Stimulated activated effector memory CD8-positive, alpha-beta T cell treated with anti-CD3 and anti-CD28 coated beads, Interleukin-12 subunit alpha, Interleukin-12 subunit beta, amount 100 ng/mL, for 72 hours (primary cell): ENCODE results near the gene CBR3.
"Not testable (repeated sequence)": the region's sequence is repeated elsewhere in the genome, so short reads cannot be mapped to it uniquely, and the experiment has no call there.

ENCODE experiments used
- ATAC-seq: fragments of 150-1000 bp; cut with Tn5 transposase; 2 replicates; pipeline ENCODE4 v1.10.0; 2021
- DNase-seq, 2 donors: peaks; one replicate each; pipeline ENCODE4 v3.0.0; 2021 to 2022; ENCODE audit warnings: low spot score in 2 of 2
- H3K27ac Mint-ChIP-seq: one replicate; pipeline ENCODE4 v1.8.0; 2022; ENCODE audit warnings: mild to moderate bottlenecking, mixed read lengths
- H3K36me3 Mint-ChIP-seq: one replicate; pipeline ENCODE4 v1.8.0; 2022; ENCODE audit warnings: mild to moderate bottlenecking, mixed read lengths
- H3K4me1 Mint-ChIP-seq: one replicate; pipeline ENCODE4 v1.8.0; 2022; ENCODE audit warnings: mixed read lengths
- H3K4me3 Mint-ChIP-seq: one replicate; pipeline ENCODE4 v1.8.0; 2022; ENCODE audit warnings: mild to moderate bottlenecking, mixed read lengths
- H3K9me3 Mint-ChIP-seq: one replicate; pipeline ENCODE4 v1.8.0; 2022; ENCODE audit warnings: mixed read lengths

The CBR3 gene

DNA sequence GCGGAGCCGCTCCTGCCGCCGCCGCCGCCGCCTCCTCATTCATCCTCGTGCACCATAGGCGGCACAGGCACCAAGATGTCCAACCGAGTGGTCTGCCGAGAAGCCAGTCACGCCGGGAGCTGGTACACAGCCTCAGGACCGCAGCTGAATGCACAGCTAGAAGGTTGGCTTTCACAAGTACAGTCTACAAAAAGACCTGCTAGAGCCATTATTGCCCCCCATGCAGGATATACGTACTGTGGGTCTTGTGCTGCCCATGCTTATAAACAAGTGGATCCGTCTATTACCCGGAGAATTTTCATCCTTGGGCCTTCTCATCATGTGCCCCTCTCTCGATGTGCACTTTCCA, 4.5 kb upstream of the CBR3 start:
- not testable (repeated sequence) for ATAC-seq, H3K36me3 Mint-ChIP-seq, H3K9me3 Mint-ChIP-seq
- H3K27ac Mint-ChIP-seq, result peak overlapping the region; percentile 88
- peaks cover 25% of the 10 kb centered on the region for H3K4me1 Mint-ChIP-seq
- peak overlapping the region; percentile 80 for H3K4me3 Mint-ChIP-seq
- peak in 1 of 2 donors; percentile 58 for DNase-seq

GRCh38 chr21:36130839-36131238, 4.0 kb upstream of the CBR3 start:
- H3K9me3 Mint-ChIP-seq, ATAC-seq, H3K36me3 Mint-ChIP-seq, DNase-seq, H3K27ac Mint-ChIP-seq: not testable (repeated sequence)
- H3K4me1 Mint-ChIP-seq, result peaks cover 26% of the 10 kb centered on the region
- H3K4me3 Mint-ChIP-seq, result peak overlapping the region; percentile 80

GRCh38 chr21:36132696-36133095, 2.2 kb upstream of the CBR3 start:
- Mint-ChIP-seq H3K27ac (no peak overlapping the region), H3K9me3 (no peaks in the 10 kb centered on the region), H3K4me3 (no peak overlapping the region), H3K36me3 (no peaks in the 10 kb centered on the region), H3K4me1 (peaks cover 34% of the 10 kb centered on the region)
- DNase-seq (no peak), ATAC-seq (no peak)

GRCh38 chr21:36135391-36136102, 668 bp downstream of the CBR3 start:
- ATAC-seq (peak; percentile 88), DNase-seq (peak in 1 of 2 donors; percentile 82)
- Mint-ChIP-seq H3K9me3 (no peaks in the 10 kb centered on the region), H3K4me3 (peak overlapping the region; percentile 89), H3K36me3 (peaks cover 17% of the 10 kb centered on the region), H3K4me1 (peaks cover 23% of the 10 kb centered on the region), H3K27ac (peak overlapping the region; percentile 84)

GRCh38 chr21:36139791-36140190, 4.9 kb downstream of the CBR3 start:
- Mint-ChIP-seq H3K36me3 (peaks cover 36% of the 10 kb centered on the region), H3K4me1 (peaks cover 17% of the 10 kb centered on the region)
- DNase-seq, H3K4me3 Mint-ChIP-seq, ATAC-seq, H3K9me3 Mint-ChIP-seq, H3K27ac Mint-ChIP-seq: not testable (repeated sequence)

DNA sequence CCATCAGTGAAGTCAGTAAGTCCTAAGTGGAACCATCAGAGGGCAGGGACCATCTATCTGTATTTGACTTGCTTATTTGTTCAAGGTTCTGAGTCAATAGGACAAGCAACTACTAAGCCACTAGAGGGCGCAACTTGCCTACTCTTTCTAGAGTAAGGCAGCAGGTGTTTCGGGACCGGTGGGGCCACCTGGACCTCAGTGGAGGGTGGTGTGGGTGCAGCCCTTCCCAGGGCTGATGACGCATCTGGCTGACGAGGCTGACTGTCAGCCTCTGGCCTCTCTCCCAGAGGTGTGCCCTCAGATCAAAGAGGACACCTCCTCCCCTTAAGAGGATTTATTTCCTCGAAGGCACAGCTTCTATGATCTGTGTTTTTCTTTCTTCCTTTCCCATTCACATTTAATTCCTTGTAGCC, 6.6 kb downstream of the CBR3 start:
- H3K27ac Mint-ChIP-seq, result no peak overlapping the region
- H3K4me3 Mint-ChIP-seq, result no peak overlapping the region
- ATAC-seq, result peak; percentile 97
- H3K9me3 Mint-ChIP-seq, result no peaks in the 10 kb centered on the region
- peak; percentile 66 to 86 for DNase-seq
- H3K4me1 Mint-ChIP-seq, result peaks cover 16% of the 10 kb centered on the region
- H3K36me3 Mint-ChIP-seq, result peaks cover 42% of the 10 kb centered on the region

DNA sequence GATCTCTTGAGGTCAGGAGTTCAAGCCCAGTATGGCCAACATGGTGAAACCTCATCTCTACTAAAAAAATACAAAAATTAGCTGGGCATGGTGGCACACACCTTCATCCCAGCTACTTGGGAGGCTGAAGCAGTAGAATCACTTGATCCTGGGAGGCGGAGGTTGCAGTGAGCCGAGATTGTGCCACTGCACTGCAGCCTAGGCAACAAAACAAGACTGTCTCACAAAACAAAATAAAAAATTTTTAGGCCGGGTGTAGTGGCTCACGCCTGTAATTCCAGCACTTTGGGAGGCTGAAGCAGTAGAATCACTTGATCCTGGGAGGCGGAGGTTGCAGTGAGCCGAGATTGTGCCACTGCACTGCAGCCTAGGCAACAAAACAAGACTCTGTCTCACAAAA, 9.4 kb downstream of the CBR3 start:
- Mint-ChIP-seq H3K36me3 (peaks cover 32% of the 10 kb centered on the region), H3K4me1 (peaks cover 15% of the 10 kb centered on the region)
- not testable (repeated sequence) for ATAC-seq, H3K4me3 Mint-ChIP-seq, H3K9me3 Mint-ChIP-seq, DNase-seq, H3K27ac Mint-ChIP-seq

- Mint-ChIP-seq H3K4me3 (no peak overlapping the region), H3K27ac (no peak overlapping the region), H3K36me3 (peaks cover 26% of the 10 kb centered on the region), H3K9me3 (no peaks in the 10 kb centered on the region), H3K4me1 (peaks cover 20% of the 10 kb centered on the region)
- ATAC-seq (no peak), DNase-seq (no peak)
Measured at GRCh38 chr21:36145259-36145658, 10.4 kb downstream of the CBR3 start.

- H3K27ac Mint-ChIP-seq, result no peak overlapping the region
- no peaks in the 10 kb centered on the region for H3K9me3 Mint-ChIP-seq
- H3K4me3 Mint-ChIP-seq, result no peak overlapping the region
- ATAC-seq (no peak), DNase-seq (no peak)
- peaks cover 7% of the 10 kb centered on the region for H3K36me3 Mint-ChIP-seq
- H3K4me1 Mint-ChIP-seq, result peaks cover 15% of the 10 kb centered on the region
Measured at GRCh38 chr21:36147911-36148310, 13.0 kb downstream of the CBR3 start.

DNA sequence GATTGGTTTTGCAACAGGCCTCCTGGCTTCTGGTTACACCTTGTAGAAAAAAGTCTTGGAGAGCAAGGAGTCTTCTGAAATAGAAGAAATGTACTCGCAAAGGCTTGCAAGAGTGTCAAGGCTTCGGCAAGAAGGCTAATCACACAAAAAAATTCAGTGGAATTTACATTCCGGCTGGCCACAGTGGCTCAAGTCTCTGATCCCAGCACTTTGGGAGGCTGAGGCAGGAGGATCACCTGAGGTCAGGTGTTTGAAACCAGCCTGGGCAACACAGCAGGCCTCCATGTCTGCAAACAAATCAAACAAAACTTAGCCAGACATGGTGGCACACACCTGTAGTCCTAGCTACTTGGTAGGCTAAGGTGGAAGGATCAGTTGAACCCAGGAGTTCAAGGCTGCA, 14.0 kb downstream of the CBR3 start:
- no peaks in the 10 kb centered on the region for H3K9me3 Mint-ChIP-seq
- ATAC-seq (no peak), DNase-seq (no peak)
- H3K4me1 Mint-ChIP-seq, result peaks cover 21% of the 10 kb centered on the region
- H3K27ac Mint-ChIP-seq, result no peak overlapping the region
- no peak overlapping the region for H3K4me3 Mint-ChIP-seq
- peaks cover 7% of the 10 kb centered on the region for H3K36me3 Mint-ChIP-seq

- DNase-seq, result no peak
- Mint-ChIP-seq H3K27ac (peak overlapping the region; percentile 75), H3K4me3 (no peak overlapping the region), H3K4me1 (peaks cover 21% of the 10 kb centered on the region), H3K9me3 (no peaks in the 10 kb centered on the region), H3K36me3 (peaks cover 7% of the 10 kb centered on the region)
- no peak for ATAC-seq
Measured at GRCh38 chr21:36149788-36150711, 15.2 kb downstream of the CBR3 start.

DNA sequence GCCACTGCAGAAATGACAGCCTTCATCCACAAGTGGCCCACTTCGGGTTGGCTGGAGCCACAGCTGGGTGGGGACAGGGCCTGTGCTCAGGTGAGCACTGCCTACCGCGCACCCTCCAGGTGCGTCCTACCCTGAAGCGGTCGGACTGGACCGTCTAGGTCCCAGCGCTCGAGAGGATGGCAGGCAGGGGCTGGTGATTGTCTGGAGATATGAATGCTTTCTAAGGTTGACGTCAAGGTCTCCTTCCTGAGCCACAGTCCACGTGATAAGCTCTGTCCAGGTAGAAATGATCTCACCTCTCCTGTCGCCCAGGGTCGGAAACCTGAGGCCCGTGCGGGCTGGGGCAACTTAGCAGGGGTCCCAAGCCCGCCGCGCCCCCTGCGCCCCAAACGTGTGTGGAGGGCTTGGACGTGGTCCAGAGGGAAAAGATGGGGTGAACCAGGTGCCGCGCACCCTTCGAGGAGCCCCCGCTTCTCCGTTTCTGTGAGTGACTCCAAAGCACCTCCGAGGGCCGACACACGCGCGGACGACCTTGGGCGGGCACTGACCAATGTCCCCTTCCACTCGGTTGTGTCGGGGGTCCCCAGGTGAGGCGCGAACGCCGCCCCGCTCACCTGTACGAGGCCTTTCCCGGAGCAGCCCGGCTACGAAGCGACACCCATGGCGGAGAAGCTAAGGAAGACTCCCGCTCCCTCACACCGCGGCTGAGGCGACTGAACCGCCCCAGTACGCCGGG, 20.9 kb downstream of the CBR3 start:
- H3K4me1 Mint-ChIP-seq, result peaks cover 21% of the 10 kb centered on the region
- DNase-seq (no peak), ATAC-seq (no peak)

GRCh38 chr21:36156339-36156814, 21.5 kb downstream of the CBR3 start:
- H3K9me3 Mint-ChIP-seq, result no peaks in the 10 kb centered on the region

More for the DNA sequence above, 20.9 kb downstream of the CBR3 start:
- peak overlapping the region; percentile 73 for H3K4me3 Mint-ChIP-seq
- no peaks in the 10 kb centered on the region for H3K9me3 Mint-ChIP-seq
- H3K36me3 Mint-ChIP-seq, result peaks cover 5% of the 10 kb centered on the region
- H3K27ac Mint-ChIP-seq, result peak overlapping the region; percentile 32

GRCh38 chr21:36156815-36157670, 22.2 kb downstream of the CBR3 start, which contains the start of gene DOP1B:
Gene DOP1B (plus strand): TSS chr21:36156824. CDS start chr21:36164734, 7,910 bp downstream.
- Mint-ChIP-seq H3K4me3 (peak within 1 kb of the TSS; percentile 73), H3K9me3 (no peaks in the 10 kb centered on the region), H3K27ac (peak within 1 kb of the TSS; percentile 32), H3K4me1 (peaks cover 24% of the 10 kb centered on the region), H3K36me3 (peaks cover 5% of the 10 kb centered on the region)
- DNase-seq (no peak), ATAC-seq (peak; percentile 36)

More at GRCh38 chr21:36156339-36156814, 21.5 kb downstream of the CBR3 start:
- ATAC-seq, result peak; percentile 88
- Mint-ChIP-seq H3K36me3 (peaks cover 5% of the 10 kb centered on the region), H3K4me1 (peaks cover 24% of the 10 kb centered on the region), H3K4me3 (peak overlapping the region; percentile 73), H3K27ac (no peak overlapping the region)
- peak; percentile 100 for DNase-seq
